Activated T-cell treated with anti-CD3 and anti-CD28 coated beads for 4 hours (primary cell): ENCODE measurements around the gene KIF6.

ENCODE experiments used
- DNase-seq: peaks from one replicate; pipeline ENCODE4 v3.0.0-alpha.2; 2020

Gene KIF6

GRCh38 chr6:39585641-39586040 lies 139.6 kb downstream of the KIF6 start:
- DNase-seq: no peak

DNA sequence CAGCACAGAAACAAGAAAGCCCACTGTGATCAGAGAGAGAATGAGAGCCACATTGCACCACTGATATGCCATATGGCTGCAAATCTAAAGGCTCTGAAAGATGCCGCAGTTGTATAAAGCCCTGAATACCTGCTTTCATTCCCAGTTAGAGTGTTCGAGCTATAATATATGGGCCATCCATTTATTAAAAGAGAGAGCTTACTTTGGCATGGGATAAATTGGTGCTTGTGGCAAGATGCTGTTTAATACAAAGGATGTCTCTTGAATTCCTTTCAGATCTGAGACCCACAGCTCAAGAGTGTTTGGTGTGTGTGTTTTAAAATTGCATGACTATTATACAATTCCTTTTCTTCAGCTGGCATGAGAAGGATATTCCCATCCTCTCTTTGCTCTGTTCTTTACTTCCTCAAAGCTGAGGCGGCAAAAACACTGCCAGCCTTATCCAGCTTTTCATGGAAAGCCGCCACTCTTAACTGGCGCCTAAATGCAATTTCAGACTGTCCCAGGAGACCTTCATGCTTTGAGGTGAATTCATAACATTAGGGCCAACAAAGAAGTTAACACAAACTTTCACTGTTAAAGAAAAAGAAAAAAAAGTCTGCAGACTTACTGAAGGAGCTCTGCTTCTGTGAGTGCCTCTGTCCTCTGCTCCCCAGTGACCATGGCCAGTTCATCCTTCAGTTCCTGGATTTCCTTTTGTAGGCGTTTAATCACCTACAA lies 147.6 kb downstream of the KIF6 start:
- DNase-seq: no peak

- no peak for DNase-seq
Measured at GRCh38 chr6:39576556-39577303, 148.5 kb downstream of the KIF6 start.

GRCh38 chr6:39574991-39575390 lies 150.2 kb downstream of the KIF6 start:
- no peak for DNase-seq

DNA sequence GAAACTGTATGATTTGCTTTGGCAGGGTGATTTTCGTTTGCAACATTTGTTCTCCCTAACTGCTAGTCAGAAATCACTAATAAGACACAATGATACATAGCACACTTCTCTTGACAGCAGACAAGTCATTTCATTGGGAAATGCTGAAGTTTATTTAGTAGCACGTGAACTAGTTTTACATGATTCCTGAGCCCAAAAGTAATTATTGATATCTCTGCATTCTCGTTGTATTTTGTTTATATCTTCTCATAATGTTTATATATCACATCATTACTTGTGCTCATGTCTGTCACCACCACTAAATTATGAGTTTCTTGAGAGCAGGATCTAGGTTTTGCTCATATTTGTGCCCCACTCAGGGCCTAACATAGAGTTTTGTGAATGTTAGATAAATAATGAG lies 151.7 kb downstream of the KIF6 start:
- no peak for DNase-seq

- DNase-seq: no peak
Measured at GRCh38 chr6:39572661-39573340, 152.4 kb downstream of the KIF6 start.

DNA sequence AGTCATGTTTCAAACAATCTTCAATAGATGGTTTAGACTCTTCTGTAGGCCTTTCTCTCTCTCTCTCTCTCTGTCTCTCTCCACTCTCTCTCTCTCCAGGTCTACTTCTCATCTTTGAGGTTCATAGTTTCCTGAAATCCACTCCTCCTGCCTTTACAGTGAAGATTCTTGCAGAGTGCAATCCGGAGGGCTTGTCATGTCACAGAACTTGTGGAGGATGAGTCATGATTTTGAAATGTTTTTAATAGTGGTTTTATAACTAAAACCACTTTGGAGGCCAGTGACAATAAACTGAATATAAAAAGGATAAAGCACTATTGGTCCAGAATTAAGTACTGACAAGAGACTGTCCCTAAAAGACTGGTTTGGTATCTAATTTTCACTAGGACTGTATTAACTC lies 156.3 kb downstream of the KIF6 start:
- DNase-seq: no peak

GRCh38 chr6:39567091-39567490 lies 158.1 kb downstream of the KIF6 start:
- no peak for DNase-seq

GRCh38 chr6:39566456-39566855 lies 158.8 kb downstream of the KIF6 start:
- DNase-seq: no peak

DNA sequence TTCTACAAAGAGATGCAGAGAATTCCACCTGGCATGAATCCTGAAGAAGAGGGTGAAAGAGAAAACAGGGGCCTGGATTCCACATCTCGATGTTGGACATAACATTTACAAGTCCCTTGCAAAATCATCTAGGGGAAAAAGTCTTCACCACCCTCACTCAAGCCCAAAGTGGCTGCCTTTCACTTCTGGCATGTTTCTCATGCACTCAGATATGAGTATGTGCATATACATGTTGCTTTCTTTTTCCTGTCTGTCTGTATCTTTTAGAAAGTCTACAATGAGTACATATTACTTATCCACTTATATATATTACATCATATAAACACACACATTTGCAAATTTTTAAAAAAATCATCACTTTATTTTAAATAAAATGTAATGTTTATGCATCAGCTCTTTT lies 159.3 kb downstream of the KIF6 start:
- DNase-seq: no peak

DNA sequence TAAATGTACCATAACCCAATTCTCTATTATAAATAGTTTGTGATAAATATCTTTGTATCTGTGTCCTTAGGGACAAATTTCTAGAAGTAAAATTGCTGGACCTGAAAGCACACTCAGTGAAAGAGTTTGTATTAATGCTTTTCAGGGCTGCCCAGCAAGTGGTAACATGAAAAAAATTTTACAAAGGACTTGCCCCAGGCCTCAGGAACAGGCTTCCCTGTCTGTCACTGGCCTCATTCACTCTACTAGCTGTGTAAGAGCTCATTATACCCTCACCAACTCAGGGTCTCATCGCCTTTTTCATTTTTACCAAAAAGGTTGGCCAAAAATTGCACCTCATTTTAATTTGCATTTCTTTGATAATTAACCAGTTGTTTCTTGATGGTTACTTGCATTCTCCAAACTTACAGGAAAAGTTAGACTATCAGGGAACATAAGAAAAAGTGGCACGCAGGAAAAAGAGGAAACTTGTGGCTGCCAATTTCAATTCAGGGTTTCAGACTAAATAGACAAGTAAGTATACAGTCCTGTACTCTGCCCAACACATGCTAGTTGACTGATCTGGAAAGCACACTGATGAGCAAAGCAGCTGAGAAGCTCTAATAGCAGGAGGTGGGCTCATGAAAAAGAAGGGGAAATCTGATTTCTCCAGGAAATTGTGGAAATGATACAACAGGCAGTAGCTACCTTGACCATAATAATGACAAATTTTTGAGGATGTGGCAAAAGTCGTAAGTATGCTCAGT lies 161.5 kb downstream of the KIF6 start:
- no peak for DNase-seq

DNA sequence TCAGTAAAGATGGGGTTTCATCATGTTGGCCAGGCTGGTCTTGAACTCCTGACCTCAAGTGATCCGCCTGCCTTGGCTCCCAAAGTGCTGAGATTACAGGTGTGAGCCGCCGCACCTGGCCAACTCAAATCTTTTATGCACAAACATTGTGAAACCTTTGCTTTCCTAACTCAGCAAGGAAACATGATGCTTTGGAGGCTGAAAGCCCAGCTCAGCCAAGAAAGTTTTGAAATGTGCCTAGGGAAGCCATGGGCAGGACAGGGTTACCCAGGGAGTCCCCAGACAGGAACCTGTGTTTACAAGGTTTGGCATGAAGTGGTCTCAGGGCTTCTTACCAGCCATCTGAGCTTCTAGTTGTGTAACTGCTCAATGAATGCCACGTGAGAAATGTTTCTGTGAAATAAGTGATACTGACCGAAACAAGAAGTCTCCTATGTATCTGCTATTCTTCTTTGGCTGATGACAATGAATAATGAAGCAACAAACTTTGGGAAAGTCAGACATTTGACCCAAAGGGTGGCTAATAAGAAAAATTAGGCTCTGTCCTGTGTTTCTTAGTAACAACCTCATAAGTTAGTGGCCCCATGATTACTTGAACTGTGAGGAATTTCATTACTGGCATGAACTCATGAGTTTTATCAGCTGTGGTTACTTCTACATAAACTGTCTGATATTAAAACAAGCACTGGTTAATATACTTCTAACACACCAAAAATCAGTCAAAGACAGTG lies 163.5 kb downstream of the KIF6 start:
- no peak for DNase-seq

- no peak for DNase-seq
Measured at GRCh38 chr6:39560915-39561314, 164.3 kb downstream of the KIF6 start.

DNA sequence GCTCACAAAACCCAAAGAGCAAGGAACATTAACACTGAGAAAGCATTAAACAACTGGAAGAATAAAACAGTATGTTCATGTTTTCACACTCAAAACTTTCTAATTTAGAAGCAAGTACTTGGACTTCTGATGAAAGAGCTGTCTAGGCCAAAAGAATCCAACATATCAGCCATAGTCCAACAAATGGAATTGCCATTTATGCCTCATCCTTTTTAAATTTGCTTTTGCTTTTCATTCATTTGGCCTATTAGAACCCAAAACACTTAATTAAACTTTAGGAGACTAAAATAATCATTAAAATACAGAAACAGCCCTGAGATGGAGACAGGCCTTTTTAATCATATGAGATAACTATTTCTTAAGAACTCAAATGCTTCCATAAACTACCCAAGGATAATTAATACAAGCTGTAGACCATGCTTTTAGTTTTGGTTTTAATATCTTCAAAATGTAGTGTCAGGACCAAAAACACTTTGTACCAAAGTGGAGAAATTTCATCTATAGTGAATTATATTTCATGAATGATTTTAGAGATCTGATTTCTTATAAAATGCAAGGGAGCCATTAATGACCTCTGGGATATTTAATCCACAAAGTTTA lies 166.5 kb downstream of the KIF6 start:
- no peak for DNase-seq

- DNase-seq: no peak
Measured at GRCh38 chr6:39558079-39558478, 167.1 kb downstream of the KIF6 start.

GRCh38 chr6:39555136-39555535 lies 170.1 kb downstream of the KIF6 start:
- DNase-seq: no peak

DNA sequence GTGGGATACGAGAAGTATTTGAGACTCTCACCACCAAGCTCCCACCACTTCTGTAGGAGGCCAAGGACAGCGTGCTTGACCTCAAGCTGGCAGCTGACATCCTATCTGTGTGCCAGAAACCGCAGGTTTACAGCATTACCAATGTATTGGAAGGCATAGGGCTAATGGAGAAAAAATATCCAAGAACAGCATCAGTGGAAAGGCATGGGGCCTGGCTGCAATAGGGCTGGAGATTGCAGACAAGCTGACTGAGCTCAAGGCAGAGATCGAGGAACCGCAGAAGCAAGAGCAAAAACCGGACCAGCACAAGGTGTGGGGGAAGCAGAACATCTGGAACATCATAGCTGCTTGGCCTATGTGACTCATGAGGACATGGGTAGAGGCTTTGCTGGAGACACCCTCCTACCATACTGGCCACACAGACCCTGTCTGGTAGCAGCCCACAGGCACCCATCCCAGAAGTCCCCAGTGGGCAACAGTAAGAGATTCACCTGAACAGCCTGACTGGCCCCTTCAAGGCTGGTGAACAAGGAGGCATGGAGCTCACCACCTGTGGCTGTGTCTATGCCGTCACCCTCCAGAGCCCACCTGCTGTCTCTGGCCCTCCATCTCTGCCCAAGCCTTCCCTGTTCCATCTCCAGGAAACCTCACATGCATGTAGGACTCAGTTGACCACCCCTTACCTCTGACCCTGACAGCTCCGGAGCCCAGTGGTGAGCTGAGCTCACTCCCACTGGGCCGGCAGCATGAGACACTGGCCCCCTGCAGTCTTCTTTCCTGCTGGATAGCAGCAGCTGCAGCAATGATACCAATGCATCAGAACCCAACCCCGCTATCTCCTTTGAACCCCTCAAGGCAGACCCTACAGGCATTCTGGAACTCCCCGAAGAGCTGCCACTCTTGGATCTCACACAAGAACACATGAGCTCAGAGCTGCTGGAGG lies 171.1 kb downstream of the KIF6 start:
- DNase-seq: no peak

DNA sequence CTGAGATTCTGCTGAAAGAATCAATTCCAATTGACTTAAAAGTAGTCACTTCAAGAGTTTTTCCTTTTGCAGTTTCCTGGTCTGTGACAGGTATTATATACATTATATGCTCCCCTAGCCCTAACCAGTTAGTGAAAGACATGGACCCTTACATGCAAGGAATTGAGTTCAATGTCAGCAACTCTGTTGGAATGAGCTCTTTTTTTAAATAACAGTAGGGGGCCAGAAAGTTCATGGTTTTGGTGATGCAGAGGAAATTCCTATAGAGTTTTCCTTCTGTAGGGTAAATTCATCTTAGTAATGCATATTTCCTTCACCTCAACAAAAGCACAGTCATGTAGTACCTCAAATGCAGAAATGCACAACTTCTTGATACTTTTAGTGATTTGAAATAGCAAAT lies 172.2 kb downstream of the KIF6 start:
- no peak for DNase-seq

GRCh38 chr6:39550191-39550590 lies 175.0 kb downstream of the KIF6 start:
- no peak for DNase-seq

GRCh38 chr6:39546731-39547130 lies 178.5 kb downstream of the KIF6 start:
- DNase-seq: no peak

DNA sequence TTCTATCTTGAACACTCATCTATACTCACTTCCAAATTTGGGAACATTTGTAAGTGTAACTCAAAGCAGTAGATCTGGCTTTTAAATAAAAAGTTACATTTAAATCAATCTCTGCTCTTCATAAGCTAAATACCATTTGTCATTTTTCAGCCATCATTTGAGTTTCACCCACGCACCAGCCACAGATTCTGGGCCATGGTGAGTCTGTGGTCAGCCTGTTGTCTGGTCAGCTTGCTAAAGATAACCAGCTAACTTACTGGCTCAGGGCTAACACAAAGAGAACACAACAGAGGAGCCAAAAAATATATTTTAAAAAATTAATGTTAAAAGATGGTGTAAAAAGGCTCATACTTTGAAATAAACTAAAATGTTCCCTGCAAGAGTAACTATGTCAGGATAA lies 181.3 kb downstream of the KIF6 start:
- no peak for DNase-seq
